Esophagus squamous epithelium (tissue), 5 donors: ENCODE results near the gene MRGPRD. TPM values are rescaled to one million over a fixed set of nuclear protein-coding genes. Genes with fewer than 3 reads are reported as not detected.

Source experiments
- DNase-seq: peaks from one replicate; lab custom pipeline; 2025; lab: John Stamatoyannopoulos, UW
- H3K27ac ChIP-seq, 4 donors: fragments of 200-600 bp; sonication (generic); one replicate each; pipeline ENCODE4 v1.5.1; 2016 to 2019; ENCODE audit warnings: mild to moderate bottlenecking in 1 of 4
- H3K27me3 ChIP-seq, 4 donors: fragments of 200-600 bp; sonication (generic); 1 replicate in 3 of 4; 2 replicates in 1 of 4; pipeline versions ENCODE4 v1.5.1 to v1.6.0; 2017 to 2021; ENCODE audit warnings: antibody characterized with exemption in 1 of 4
- H3K36me3 ChIP-seq, 3 donors: fragments of 200-600 bp; sonication (generic); one replicate each; pipeline ENCODE4 v1.5.1; 2016 to 2019
- H3K4me1 ChIP-seq, 3 donors: fragments of 200-600 bp; sonication (generic); one replicate each; pipeline ENCODE4 v1.5.1; 2017 to 2019
- H3K4me3 ChIP-seq, 4 donors: fragments of 200-600 bp; sonication (generic); 1 replicate in 3 of 4; 2 replicates in 1 of 4; pipeline ENCODE4 v1.5.1; 2016 to 2019; ENCODE audit warnings: mild to moderate bottlenecking in 2 of 4, moderate library complexity in 1 of 4
- H3K9me3 ChIP-seq, 3 donors: fragments of 200-600 bp; sonication (generic); one replicate each; pipeline ENCODE4 v1.5.1; 2016 to 2019
- POLR2A ChIP-seq, 4 donors: fragments of 450-650 bp; IDR thresholded peaks; one replicate each; pipeline ENCODE4 v1.6.1; 2017; ENCODE audit warnings: antibody characterized with exemption in 4 of 4, mild to moderate bottlenecking in 4 of 4, moderate library complexity in 3 of 4
- whole genome bisulfite sequencing, 2 donors: methylation state at CpG; one replicate each; pipeline ENCODE4 v1.1.5; 2018; 5-methylcytosine and 5-hydroxymethylcytosine counted together
- intact Hi-C: fragments of 100-400 bp; cut with DNase I; formaldehyde crosslinking; loops from one replicate; pipeline ENCODE4 v1.15.0; 2022
- total RNA-seq, 4 donors: library from RNA; depleted of rRNA; stranded (reverse); fragments of >200 nt; gene quantifications; one replicate each; pipeline ENCODE4 v1.1.0, GENCODE V29; 2016
- TF ChIP-seq, protein P1 (sequence below), 6 experiments: fragments of 450-650 bp in 4 of 6; fragments of 200-600 bp in 2 of 6; sonication (generic) in 2 of 6; IDR thresholded peaks; one replicate each; pipeline ENCODE4 v1.5.1; 2016 to 2019; ENCODE audit warnings: antibody characterized with exemption in 6 of 6, mild to moderate bottlenecking in 4 of 6, moderate library complexity in 4 of 6
- donor health status: DM: yes; HTN: yes; CAD: no.

The MRGPRD gene
- total RNA-seq, 4 donors from 2014 or later, result not detected

GRCh38 chr11:68938816-68939582 is 41.8 kb downstream of the MRGPRD start:
- no peak for TF ChIP-seq POLR2A (IDR thresholded peaks at IDR 0.05)
- TF ChIP-seq, protein P1, sequence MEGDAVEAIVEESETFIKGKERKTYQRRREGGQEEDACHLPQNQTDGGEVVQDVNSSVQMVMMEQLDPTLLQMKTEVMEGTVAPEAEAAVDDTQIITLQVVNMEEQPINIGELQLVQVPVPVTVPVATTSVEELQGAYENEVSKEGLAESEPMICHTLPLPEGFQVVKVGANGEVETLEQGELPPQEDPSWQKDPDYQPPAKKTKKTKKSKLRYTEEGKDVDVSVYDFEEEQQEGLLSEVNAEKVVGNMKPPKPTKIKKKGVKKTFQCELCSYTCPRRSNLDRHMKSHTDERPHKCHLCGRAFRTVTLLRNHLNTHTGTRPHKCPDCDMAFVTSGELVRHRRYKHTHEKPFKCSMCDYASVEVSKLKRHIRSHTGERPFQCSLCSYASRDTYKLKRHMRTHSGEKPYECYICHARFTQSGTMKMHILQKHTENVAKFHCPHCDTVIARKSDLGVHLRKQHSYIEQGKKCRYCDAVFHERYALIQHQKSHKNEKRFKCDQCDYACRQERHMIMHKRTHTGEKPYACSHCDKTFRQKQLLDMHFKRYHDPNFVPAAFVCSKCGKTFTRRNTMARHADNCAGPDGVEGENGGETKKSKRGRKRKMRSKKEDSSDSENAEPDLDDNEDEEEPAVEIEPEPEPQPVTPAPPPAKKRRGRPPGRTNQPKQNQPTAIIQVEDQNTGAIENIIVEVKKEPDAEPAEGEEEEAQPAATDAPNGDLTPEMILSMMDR (IDR thresholded peaks at IDR 0.05), result no peak
- Histone ChIP-seq H3K4me1 (no peaks in the 10 kb centered on the region), H3K27ac (no peak overlapping the region), H3K4me3 (no peak overlapping the region), H3K36me3 (peaks cover 30 to 70% (median 32%) of the 10 kb centered on the region in 3 donors), H3K9me3 (no peaks in the 10 kb centered on the region), H3K27me3 (no peaks in the 10 kb centered on the region)
- 82 to 94% methylated on average over 2 to 5 of the region's 17 CpGs for WGBS, 2 donors
- intact Hi-C loops, result no loop called here
- DNase-seq, result no peak

GRCh38 chr11:68938088-68938487 is 42.7 kb downstream of the MRGPRD start:
- WGBS, 2 donors, result 95 to 97% methylated on average over 6 to 8 of the region's 18 CpGs
- intact Hi-C loops, result no loop called here
- H3K4me3 ChIP-seq, result no peak overlapping the region
- H3K9me3 ChIP-seq, result no peaks in the 10 kb centered on the region
- no peak for DNase-seq
- H3K36me3 ChIP-seq, result peaks cover 30 to 79% (median 39%) of the 10 kb centered on the region in 3 donors
- H3K27me3 ChIP-seq, result no peaks in the 10 kb centered on the region
- H3K27ac ChIP-seq, result no peak overlapping the region
- no peak for TF ChIP-seq POLR2A (IDR thresholded peaks at IDR 0.05)
- TF ChIP-seq, protein P1 (IDR thresholded peaks at IDR 0.05), result no peak
- H3K4me1 ChIP-seq, result no peaks in the 10 kb centered on the region

GRCh38 chr11:68936676-68937620 is 43.8 kb downstream of the MRGPRD start:
- intact Hi-C loops, result no loop called here
- Histone ChIP-seq H3K9me3 (no peaks in the 10 kb centered on the region), H3K4me3 (no peak overlapping the region), H3K27ac (no peak overlapping the region), H3K4me1 (no peaks in the 10 kb centered on the region), H3K36me3 (peaks cover 30 to 90% (median 39%) of the 10 kb centered on the region in 3 donors), H3K27me3 (no peaks in the 10 kb centered on the region)
- WGBS, 2 donors, result 84 to 89% methylated on average over 7 to 9 of the region's 29 CpGs
- DNase-seq, result no peak
- TF ChIP-seq POLR2A (IDR thresholded peaks at IDR 0.05), result no peak
- TF ChIP-seq, protein P1 (IDR thresholded peaks at IDR 0.05), result no peak

DNA sequence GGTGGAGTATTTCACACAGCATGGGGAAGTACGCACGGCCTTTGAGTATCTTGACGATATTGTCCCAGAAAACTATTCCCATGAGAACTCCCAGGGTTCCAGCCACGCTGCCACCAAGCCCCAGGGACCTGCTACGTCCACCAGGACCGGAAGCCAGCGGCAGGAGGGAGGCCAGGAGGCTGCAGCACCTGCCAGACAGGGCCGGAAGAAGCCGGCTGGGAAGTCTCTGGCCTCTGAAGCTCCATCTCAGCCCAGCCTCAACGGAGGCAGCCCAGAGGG is 44.5 kb downstream of the MRGPRD start:
- intact Hi-C loops, result no loop called here
- no peaks in the 10 kb centered on the region for H3K9me3 ChIP-seq
- H3K36me3 ChIP-seq, result peaks cover 30 to 97% (median 41%) of the 10 kb centered on the region in 3 donors
- no peak overlapping the region for H3K27ac ChIP-seq
- 93 to 100% methylated on average over 3 to 10 of the region's 10 CpGs for WGBS, 2 donors
- H3K27me3 ChIP-seq, result no peaks in the 10 kb centered on the region
- TF ChIP-seq POLR2A (IDR thresholded peaks at IDR 0.05), result no peak
- TF ChIP-seq, protein P1 (IDR thresholded peaks at IDR 0.05), result no peak
- DNase-seq, result no peak
- no peaks in the 10 kb centered on the region for H3K4me1 ChIP-seq
- H3K4me3 ChIP-seq, result no peak overlapping the region
